ENCODE measurements around the gene FOXR1. TPM values are rescaled to one million over a fixed set of nuclear protein-coding genes. Genes with fewer than 3 reads are reported as not detected.
"Not testable (repeated sequence)": the region's sequence is repeated elsewhere in the genome, so short reads cannot be mapped to it uniquely, and the experiment has no call there.

FOXR1 gene
- total RNA-seq, 2 donors from 2014 or later = not detected

DNA sequence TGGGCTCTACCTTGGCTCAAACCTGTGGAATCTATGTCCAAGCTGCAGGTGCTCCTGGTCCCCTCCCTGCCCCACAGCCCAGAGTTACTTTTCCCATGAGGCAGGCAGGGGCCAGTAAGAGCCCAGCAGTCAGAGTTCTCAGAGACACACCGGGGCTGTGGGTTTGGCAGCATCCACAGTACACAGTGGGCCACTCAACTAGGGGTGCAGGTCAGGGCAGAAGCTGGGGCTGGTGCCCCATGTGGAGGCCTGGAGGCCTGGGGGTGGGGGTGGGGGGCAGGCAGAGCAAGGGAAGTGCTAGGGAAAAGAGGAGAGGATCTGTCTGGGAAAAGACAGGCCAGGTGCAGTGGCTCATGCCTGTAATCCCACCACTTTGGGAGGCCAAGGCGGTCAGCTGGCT, 13.0 kb upstream of the FOXR1 start:
- Histone ChIP-seq H3K36me3 (no peaks in the 10 kb centered on the region), H3K27me3 (no peaks in the 10 kb centered on the region), H3K9me3 (no peaks in the 10 kb centered on the region), H3K9ac (ENCODE audit: low read depth in 2 of 2, low read length in 2 of 2) (no peak overlapping the region), H3K4me1 (no peaks in the 10 kb centered on the region), H3K27ac (no peak overlapping the region), H3K4me3 (no peak overlapping the region)
- TF ChIP-seq, protein P1, sequence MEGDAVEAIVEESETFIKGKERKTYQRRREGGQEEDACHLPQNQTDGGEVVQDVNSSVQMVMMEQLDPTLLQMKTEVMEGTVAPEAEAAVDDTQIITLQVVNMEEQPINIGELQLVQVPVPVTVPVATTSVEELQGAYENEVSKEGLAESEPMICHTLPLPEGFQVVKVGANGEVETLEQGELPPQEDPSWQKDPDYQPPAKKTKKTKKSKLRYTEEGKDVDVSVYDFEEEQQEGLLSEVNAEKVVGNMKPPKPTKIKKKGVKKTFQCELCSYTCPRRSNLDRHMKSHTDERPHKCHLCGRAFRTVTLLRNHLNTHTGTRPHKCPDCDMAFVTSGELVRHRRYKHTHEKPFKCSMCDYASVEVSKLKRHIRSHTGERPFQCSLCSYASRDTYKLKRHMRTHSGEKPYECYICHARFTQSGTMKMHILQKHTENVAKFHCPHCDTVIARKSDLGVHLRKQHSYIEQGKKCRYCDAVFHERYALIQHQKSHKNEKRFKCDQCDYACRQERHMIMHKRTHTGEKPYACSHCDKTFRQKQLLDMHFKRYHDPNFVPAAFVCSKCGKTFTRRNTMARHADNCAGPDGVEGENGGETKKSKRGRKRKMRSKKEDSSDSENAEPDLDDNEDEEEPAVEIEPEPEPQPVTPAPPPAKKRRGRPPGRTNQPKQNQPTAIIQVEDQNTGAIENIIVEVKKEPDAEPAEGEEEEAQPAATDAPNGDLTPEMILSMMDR (IDR thresholded peaks at IDR 0.05) = no peak
- intact Hi-C loops (cut with DNase I) = loop anchor here (5.0 kb wide), 1 partner anchor 266 kb away; no protein-coding TSS in a partner anchor
- no peak for DNase-seq

DNA sequence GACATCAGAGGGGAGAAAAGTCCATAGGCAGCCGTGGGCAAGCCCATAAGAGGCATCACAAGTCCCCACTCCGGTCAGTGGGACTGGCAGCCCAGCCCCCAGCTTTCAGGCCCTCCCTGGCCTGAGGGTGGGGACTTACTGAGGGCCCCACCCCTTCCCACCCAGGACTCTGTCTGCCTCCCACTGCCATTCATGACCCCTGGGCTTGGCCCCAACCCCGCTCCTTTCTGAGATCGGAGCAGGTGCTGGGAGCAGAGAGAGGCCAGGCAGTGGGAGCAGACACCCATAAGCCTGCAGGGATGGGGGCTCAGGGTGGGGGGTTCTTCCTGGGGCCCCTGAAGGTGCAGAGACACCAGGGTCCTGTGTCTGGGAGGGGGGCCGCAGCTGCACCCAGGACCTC, 10.4 kb upstream of the FOXR1 start:
- TF ChIP-seq, protein P1 (IDR thresholded peaks at IDR 0.05) = no peak
- no peaks in the 10 kb centered on the region for H3K4me1 ChIP-seq
- H3K9me3 ChIP-seq = no peaks in the 10 kb centered on the region
- no peak for DNase-seq
- no peak overlapping the region for H3K9ac ChIP-seq (ENCODE audit: low read depth in 2 of 2, low read length in 2 of 2)
- intact Hi-C loops (cut with DNase I) = no loop called here
- H3K27me3 ChIP-seq = no peaks in the 10 kb centered on the region
- H3K27ac ChIP-seq = no peak overlapping the region
- no peak overlapping the region for H3K4me3 ChIP-seq
- H3K36me3 ChIP-seq = no peaks in the 10 kb centered on the region

DNA sequence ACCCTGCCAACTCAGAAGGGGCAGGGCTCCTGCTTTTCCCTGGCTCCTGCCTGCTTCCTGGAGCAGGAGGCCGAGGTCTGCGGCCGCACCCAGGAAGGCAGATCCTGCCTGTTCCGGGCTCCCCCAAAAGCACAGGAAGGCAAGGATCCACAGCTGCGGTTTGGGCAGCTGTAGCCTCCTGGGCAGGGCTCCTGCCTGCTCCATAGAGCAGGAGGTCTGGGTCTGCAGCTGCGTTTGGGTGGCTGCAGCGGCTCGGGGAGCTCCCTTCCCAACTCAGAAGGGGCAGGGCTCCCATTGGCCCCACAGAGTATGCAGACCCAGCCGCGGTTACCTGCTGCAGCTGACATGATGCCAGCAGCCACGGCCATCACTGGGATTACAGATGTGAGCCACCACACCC, 10.0 kb upstream of the FOXR1 start:
- Histone ChIP-seq H3K4me3 (no peak overlapping the region), H3K36me3 (no peaks in the 10 kb centered on the region), H3K9me3 (no peaks in the 10 kb centered on the region), H3K9ac (ENCODE audit: low read depth in 2 of 2, low read length in 2 of 2) (peak overlapping the region in 1 of 2 donors; percentile 34), H3K27ac (no peak overlapping the region), H3K4me1 (no peaks in the 10 kb centered on the region), H3K27me3 (no peaks in the 10 kb centered on the region)
- peak; percentile 28 for DNase-seq
- TF ChIP-seq, protein P1 (IDR thresholded peaks at IDR 0.05) = no peak
- intact Hi-C loops (cut with DNase I) = no loop called here

DNA sequence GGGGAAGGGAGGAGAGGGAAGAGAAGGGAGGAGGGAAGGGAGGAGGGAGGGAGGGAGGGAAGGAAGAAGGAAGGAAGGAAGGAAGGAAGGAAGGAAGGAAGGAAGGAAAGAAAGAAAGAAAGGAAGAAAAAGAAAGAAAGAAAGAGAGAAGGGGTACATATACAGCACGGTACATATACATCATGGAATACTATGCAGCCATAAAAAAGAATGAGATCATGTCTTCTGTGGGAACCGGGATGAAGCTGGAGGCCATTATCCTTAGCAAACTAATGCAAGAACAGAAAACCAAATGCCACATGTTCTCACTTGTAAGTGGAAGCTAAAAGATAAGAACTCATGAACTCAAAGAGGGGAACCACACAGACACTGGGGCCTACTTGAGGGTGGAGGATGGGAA, 2.1 kb upstream of the FOXR1 start:
- H3K9ac ChIP-seq (ENCODE audit: low read depth in 2 of 2, low read length in 2 of 2); H3K9me3 ChIP-seq; DNase-seq; H3K4me3 ChIP-seq; H3K4me1 ChIP-seq; intact Hi-C loops (cut with DNase I); H3K27ac ChIP-seq; H3K27me3 ChIP-seq; H3K36me3 ChIP-seq: not testable (repeated sequence)

DNA sequence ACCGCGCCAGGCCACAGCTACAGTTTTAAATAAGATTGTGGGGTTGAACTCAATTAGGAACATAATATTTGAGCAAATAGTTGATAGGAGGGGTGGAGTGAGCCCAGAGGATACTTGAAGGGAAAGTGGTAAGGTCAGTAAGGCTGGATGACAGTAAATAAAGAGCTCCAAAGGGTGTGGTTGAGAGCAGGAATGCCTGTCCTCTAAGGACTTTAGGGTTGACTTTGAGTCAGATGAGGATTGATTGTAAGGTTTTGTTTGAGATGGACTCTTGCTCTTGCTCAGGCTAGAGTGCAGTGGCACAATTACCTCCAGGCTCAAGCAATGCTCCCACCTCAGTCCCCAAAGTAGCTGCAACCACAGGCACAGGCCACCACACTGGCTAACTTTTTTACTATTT, 2.4 kb downstream of the FOXR1 start:
- TF ChIP-seq, protein P1 (IDR thresholded peaks at IDR 0.05) = no peak
- no peak overlapping the region for H3K4me3 ChIP-seq
- H3K27ac ChIP-seq = no peak overlapping the region
- H3K27me3 ChIP-seq = no peaks in the 10 kb centered on the region
- H3K9me3 ChIP-seq = no peaks in the 10 kb centered on the region
- H3K9ac ChIP-seq (ENCODE audit: low read depth in 2 of 2, low read length in 2 of 2) = no peak overlapping the region
- no peaks in the 10 kb centered on the region for H3K4me1 ChIP-seq
- no peak for DNase-seq
- intact Hi-C loops (cut with DNase I) = no loop called here
- no peaks in the 10 kb centered on the region for H3K36me3 ChIP-seq

DNA sequence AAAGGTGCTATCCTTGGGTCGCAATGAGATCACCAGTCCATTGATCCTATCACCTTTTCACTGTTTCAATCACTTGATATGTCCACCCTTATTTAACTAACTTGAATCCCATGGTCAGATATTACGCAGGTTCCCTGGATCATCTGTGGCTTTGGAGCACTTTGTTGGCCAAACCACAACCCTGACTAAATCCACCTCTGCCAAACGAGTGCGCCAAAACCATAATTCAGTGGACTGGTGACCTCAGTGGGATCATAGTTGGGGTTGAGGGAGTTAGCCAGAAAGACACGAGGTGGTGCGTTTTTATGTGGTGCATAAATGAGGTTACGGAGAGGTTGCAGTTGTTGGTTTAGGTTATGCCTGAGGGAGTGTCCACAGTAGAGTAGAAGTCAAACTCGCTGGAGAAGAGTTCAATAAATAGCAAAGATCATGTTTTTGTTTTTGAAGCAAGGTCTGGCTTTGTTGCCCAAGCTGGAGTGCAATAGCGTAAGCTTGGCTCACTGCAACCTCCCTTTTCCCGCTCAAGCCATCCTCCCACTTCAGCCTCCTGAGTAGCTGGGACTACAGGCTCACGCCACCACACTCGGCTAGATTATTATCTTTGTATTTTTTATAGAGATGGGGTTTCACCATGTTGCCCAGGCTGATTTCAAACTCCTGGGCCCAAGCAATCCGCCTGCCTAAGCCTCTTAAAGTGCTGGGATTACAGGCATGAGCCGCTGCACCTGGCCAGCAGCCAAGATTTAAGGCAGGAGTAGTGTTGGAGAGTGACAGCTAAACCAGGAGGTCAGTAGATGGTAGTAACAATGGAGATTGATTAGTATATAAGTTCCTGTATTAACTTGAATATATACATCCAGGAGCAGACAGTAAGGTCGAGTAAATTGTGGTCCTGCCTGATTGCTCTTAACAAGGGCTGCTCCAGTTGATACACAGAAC, 4.5 kb downstream of the FOXR1 start:
- Histone ChIP-seq H3K4me1 (no peaks in the 10 kb centered on the region), H3K36me3 (no peaks in the 10 kb centered on the region), H3K27ac (no peak overlapping the region), H3K9me3 (no peaks in the 10 kb centered on the region), H3K9ac (ENCODE audit: low read depth in 2 of 2, low read length in 2 of 2) (no peak overlapping the region), H3K4me3 (no peak overlapping the region), H3K27me3 (no peaks in the 10 kb centered on the region)
- TF ChIP-seq, protein P1 (IDR thresholded peaks at IDR 0.05) = no peak
- DNase-seq = no peak
- intact Hi-C loops (cut with DNase I) = no loop called here

Measured in colonic mucosa (tissue), 4 donors.